IMR-90 (cell line): Measurements from ENCODE around the gene ACSL6. TPM values are rescaled to one million over a fixed set of nuclear protein-coding genes. Genes with fewer than 3 reads are reported as not detected.

Experiments
- ATAC-seq: fragments of 200-7000 bp; cut with Tn5 transposase; 2 replicates; pipeline ENCODE4 v1.9.1; 2020; ENCODE audit warnings: low read depth, mild to moderate bottlenecking, moderate library complexity
- BruUV-seq: library from RNA; stranded (reverse); fragments of 400-500 nt; replicated peaks from 2 replicates; lab custom pipeline; 2021; lab: Mats Ljungman, UMichigan
- CTCF ChIA-PET: fragments of 300-600 bp; formaldehyde crosslinking; extraction: SDS; loops from one replicate; lab custom pipeline; 2021; ENCODE audit warnings: antibody characterized with exemption; lab: Yijun Ruan, JAX
- POLR2A ChIA-PET: fragments of 300-600 bp; sonication (Branson Sonifier 250); formaldehyde crosslinking; loops from one replicate; lab custom pipeline; 2022; ENCODE audit warnings: antibody characterized with exemption; ENCODE audit not compliant: unreplicated experiment; lab: Charles Lee
- DNase-seq: peaks from one replicate; pipeline ENCODE4 v3.0.0; 2013
- H2AFZ ChIP-seq: replicated peaks from 2 replicates; pipeline ENCODE3; 2013; ENCODE audit warnings: low read length, mild to moderate bottlenecking; ENCODE audit not compliant: poor library complexity
- H2AK5ac ChIP-seq: 2 replicates; pipeline ENCODE4 v1.6.1; 2013; ENCODE audit warnings: low read depth, low read length, inconsistent platforms
- H2AK9ac ChIP-seq: replicated peaks from 2 replicates; pipeline ENCODE3; 2013; ENCODE audit warnings: mild to moderate bottlenecking, low read depth, low read length, moderate library complexity; ENCODE audit not compliant: poor library complexity
- H2BK120ac ChIP-seq: 2 replicates; pipeline ENCODE4 v1.6.1; 2013; ENCODE audit warnings: low read depth, low read length, inconsistent platforms
- H2BK15ac ChIP-seq: 3 replicates; pipeline ENCODE4 v1.6.1; 2013; ENCODE audit warnings: low read depth, low read length, inconsistent platforms
- H2BK20ac ChIP-seq: 2 replicates; pipeline ENCODE4 v1.6.1; 2013; ENCODE audit warnings: low read depth, mild to moderate bottlenecking, inconsistent platforms, low read length, moderate library complexity
- H2BK5ac ChIP-seq: 2 replicates; pipeline ENCODE4 v1.6.1; 2013; ENCODE audit warnings: mild to moderate bottlenecking, low read depth, low read length, inconsistent platforms; ENCODE audit not compliant: poor library complexity, severe bottlenecking
- H3K14ac ChIP-seq: replicated peaks from 2 replicates; pipeline ENCODE4 v1.6.1; 2013; ENCODE audit warnings: low read depth, low read length, inconsistent platforms
- H3K18ac ChIP-seq: 2 replicates; pipeline ENCODE4 v1.6.1; 2013; ENCODE audit warnings: low read depth, low read length, control low read depth
- H3K23ac ChIP-seq: 2 replicates; pipeline ENCODE4 v1.6.1; 2013; ENCODE audit warnings: low read depth, low read length, inconsistent platforms
- H3K27ac ChIP-seq: 2 replicates; pipeline ENCODE4 v1.5.1; 2013; ENCODE audit warnings: mild to moderate bottlenecking, control low read depth, low read length; ENCODE audit not compliant: insufficient read depth
- H3K27me3 ChIP-seq: 2 replicates; pipeline ENCODE4 v1.6.1; 2013; ENCODE audit warnings: low read length; ENCODE audit not compliant: control insufficient read depth, insufficient read depth
- H3K36me3 ChIP-seq: 2 replicates; pipeline ENCODE4 v1.6.1; 2013; ENCODE audit warnings: low read length, mixed read lengths; ENCODE audit not compliant: control insufficient read depth, insufficient read depth
- H3K4ac ChIP-seq: 2 replicates; pipeline ENCODE4 v1.6.1; 2013; ENCODE audit warnings: low read depth, low read length, inconsistent platforms
- H3K4me1 ChIP-seq: 2 replicates; pipeline ENCODE4 v1.6.1; 2013; ENCODE audit warnings: low read length, mixed read lengths; ENCODE audit not compliant: control insufficient read depth, insufficient read depth
- H3K4me2 ChIP-seq: 2 replicates; pipeline ENCODE4 v1.6.1; 2013; ENCODE audit warnings: low read depth, mild to moderate bottlenecking, control low read depth, low read length, moderate library complexity
- H3K4me3 ChIP-seq: 2 replicates; pipeline ENCODE4 v1.5.1; 2013; ENCODE audit warnings: low read depth, mild to moderate bottlenecking, control low read depth, low read length, moderate library complexity; ENCODE audit not compliant: insufficient read depth
- H3K56ac ChIP-seq: 2 replicates; pipeline ENCODE4 v1.6.1; 2013; ENCODE audit warnings: low read length, inconsistent platforms; ENCODE audit not compliant: insufficient read depth; ENCODE audit errors: extremely low read depth
- H3K79me1 ChIP-seq, 2 experiments: 2 replicates each; pipeline ENCODE4 v1.6.1; 2013; ENCODE audit warnings: low read length in 2 of 2, inconsistent platforms in 1 of 2, low read depth in 1 of 2
- H3K9ac ChIP-seq: 2 replicates; pipeline ENCODE4 v1.6.1; 2013; ENCODE audit warnings: low read depth, low read length, control low read depth
- H3K9me1 ChIP-seq: 2 replicates; pipeline ENCODE4 v1.6.1; 2013; ENCODE audit warnings: low read length, inconsistent platforms; ENCODE audit not compliant: insufficient read depth
- H3K9me3 ChIP-seq: 2 replicates; pipeline ENCODE4 v1.6.1; 2013; ENCODE audit warnings: low read length; ENCODE audit not compliant: control insufficient read depth, insufficient read depth
- H4K20me1 ChIP-seq: 2 replicates; pipeline ENCODE4 v1.6.1; 2013; ENCODE audit warnings: low read length, inconsistent platforms; ENCODE audit not compliant: insufficient read depth
- H4K5ac ChIP-seq: 2 replicates; pipeline ENCODE4 v1.6.1; 2013; ENCODE audit warnings: mild to moderate bottlenecking, low read depth, low read length, control low read depth
- H4K8ac ChIP-seq, 2 experiments: 2 replicates each; pipeline ENCODE4 v1.6.1; 2013; ENCODE audit warnings: low read depth in 2 of 2, low read length in 2 of 2, control low read depth in 1 of 2, inconsistent platforms in 1 of 2
- H4K91ac ChIP-seq: 2 replicates; pipeline ENCODE4 v1.6.1; 2013; ENCODE audit warnings: low read depth, low read length, inconsistent platforms; ENCODE audit not compliant: insufficient read depth
- CEBPB ChIP-seq: IDR thresholded peaks from 2 replicates; pipeline ENCODE4 v1.6.1; 2012; ENCODE audit warnings: low read depth, low read length, improper control_type of control experiment
- CHD1 ChIP-seq: IDR thresholded peaks from 2 replicates; pipeline ENCODE4 v1.6.1; 2012; ENCODE audit warnings: low read depth, low read length, improper control_type of control experiment
- FOS ChIP-seq: fragments of 150-350 bp; IDR thresholded peaks from 2 replicates; pipeline ENCODE4 v1.6.1; 2016; ENCODE audit warnings: low read depth, low read length
- MAZ ChIP-seq: IDR thresholded peaks from 2 replicates; pipeline ENCODE4 v1.6.1; 2012; ENCODE audit warnings: low read depth, mild to moderate bottlenecking, low read length, improper control_type of control experiment, moderate library complexity, borderline replicate concordance
- MXI1 ChIP-seq: IDR thresholded peaks from 2 replicates; pipeline ENCODE4 v1.6.1; 2012; ENCODE audit warnings: low read depth, mild to moderate bottlenecking, low read length, moderate library complexity, borderline replicate concordance
- NFE2L2 ChIP-seq: fragments of 150-350 bp; IDR thresholded peaks from 2 replicates; pipeline ENCODE4 v1.6.1; 2016; ENCODE audit warnings: low read depth, mild to moderate bottlenecking, low read length
- POLR2A ChIP-seq: IDR thresholded peaks from 2 replicates; pipeline ENCODE4 v1.6.1; 2012; ENCODE audit warnings: mild to moderate bottlenecking, low read depth, low read length
- RAD21 ChIP-seq: IDR thresholded peaks from 2 replicates; pipeline ENCODE4 v1.6.1; 2012; ENCODE audit warnings: low read length, improper control_type of control experiment
- RCOR1 ChIP-seq: IDR thresholded peaks from 2 replicates; pipeline ENCODE4 v1.6.1; 2012; ENCODE audit warnings: mild to moderate bottlenecking, low read length, improper control_type of control experiment; ENCODE audit not compliant: insufficient replicate concordance
- SMC3 ChIP-seq: fragments of 150-350 bp; IDR thresholded peaks from 2 replicates; pipeline ENCODE4 v1.6.1; 2016; ENCODE audit warnings: low read depth, mild to moderate bottlenecking, antibody characterized with exemption, low read length, moderate library complexity
- USF2 ChIP-seq: fragments of 150-350 bp; IDR thresholded peaks from 2 replicates; pipeline ENCODE4 v1.6.1; 2017; ENCODE audit warnings: mild to moderate bottlenecking, antibody characterized with exemption, low read length, low read depth
- WGBS, 2 experiments: methylation state at CpG; one replicate each; pipeline versions ENCODE4 v1.1.5 to v1.1.7; 2013; ENCODE audit warnings: missing lambda C conversion rate in 2 of 2; ENCODE audit not compliant: insufficient read length in 1 of 2; ENCODE audit errors: extremely low coverage in 2 of 2; 5-methylcytosine and 5-hydroxymethylcytosine counted together
- dilution Hi-C: fragments of 300-500 bp; cut with HindIII; formaldehyde crosslinking; loops from one replicate; pipeline ENCODE4 v1.14.3; 2018; ENCODE audit warnings: low sequenced_read_pairs; ENCODE audit not compliant: unreplicated experiment
- in situ Hi-C: fragments of 300-500 bp; cut with MboI; formaldehyde crosslinking; loops from 3 replicates; pipeline ENCODE4 v1.14.3; 2019; ENCODE audit warnings: low sequenced_read_pairs, inconsistent platforms, mixed read lengths
- intact Hi-C: fragments of 100-400 bp; cut with micrococcal nuclease; formaldehyde crosslinking; loops from 2 replicates; pipeline ENCODE4 v1.10.0; 2022
- polyA plus RNA-seq, 3 experiments: library from polyadenylated mRNA; depleted of rRNA; stranded (reverse); fragments of >200 nt; gene quantifications; 2 replicates each; pipeline ENCODE4 v1.2.3, GENCODE V29; 2012; ENCODE audit warnings: low replicate concordance in 1 of 3
- total RNA-seq: library from RNA; depleted of rRNA; stranded (reverse); fragments of >200 nt; gene quantifications from 2 replicates; pipeline ENCODE4 v1.2.3, GENCODE V29; 2012
- TF ChIP-seq, protein P1 (sequence below): conservative IDR thresholded peaks from 2 replicates; pipeline ENCODE4 v1.5.1; 2012; ENCODE audit warnings: mild to moderate bottlenecking, low read depth, low read length, improper control_type of control experiment

ACSL6 gene
- total and polyA plus RNA-seq, 2 of the 4 experiments (the other 2 are of a cell fraction) = not detected

DNA sequence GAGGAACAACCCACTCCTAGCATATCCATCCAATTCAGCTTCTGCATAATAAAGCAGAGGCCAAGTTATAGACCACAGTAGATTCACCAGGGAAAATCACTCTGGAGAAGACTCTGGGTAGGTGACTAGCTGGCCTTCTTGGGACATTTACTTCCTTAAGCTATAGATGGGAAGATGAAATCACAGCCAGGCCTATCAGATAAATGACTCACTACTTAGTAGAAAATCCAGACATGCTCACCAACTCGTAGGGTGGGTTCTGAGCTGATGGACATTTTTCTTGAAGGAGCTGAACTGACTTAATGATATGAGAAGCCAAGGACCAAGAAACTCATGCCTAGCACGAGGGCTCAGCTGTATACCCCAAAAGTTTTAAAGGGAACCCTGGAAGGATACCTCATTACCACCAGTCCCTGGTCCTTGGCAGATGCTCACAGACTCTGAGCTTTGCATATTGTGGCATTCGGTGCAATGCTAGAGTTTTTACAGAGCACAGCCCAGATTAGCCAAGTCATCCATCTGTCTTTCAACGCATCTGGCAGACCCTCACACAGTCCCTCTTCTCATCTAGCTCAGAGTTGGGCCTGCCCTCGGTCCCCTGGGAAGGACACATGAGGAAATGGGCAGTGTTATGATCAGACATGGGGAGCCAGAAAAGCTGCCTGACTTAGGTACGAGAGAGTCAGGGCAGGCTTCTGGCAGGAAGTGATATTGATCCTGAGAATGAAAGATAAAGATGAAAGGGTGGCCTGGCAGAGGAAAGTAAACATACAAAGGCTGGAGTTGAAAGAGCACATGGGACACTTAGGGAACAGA, 15.0 kb downstream of the ACSL6 start (continued):
- no peak for TF ChIP-seq RCOR1

DNA sequence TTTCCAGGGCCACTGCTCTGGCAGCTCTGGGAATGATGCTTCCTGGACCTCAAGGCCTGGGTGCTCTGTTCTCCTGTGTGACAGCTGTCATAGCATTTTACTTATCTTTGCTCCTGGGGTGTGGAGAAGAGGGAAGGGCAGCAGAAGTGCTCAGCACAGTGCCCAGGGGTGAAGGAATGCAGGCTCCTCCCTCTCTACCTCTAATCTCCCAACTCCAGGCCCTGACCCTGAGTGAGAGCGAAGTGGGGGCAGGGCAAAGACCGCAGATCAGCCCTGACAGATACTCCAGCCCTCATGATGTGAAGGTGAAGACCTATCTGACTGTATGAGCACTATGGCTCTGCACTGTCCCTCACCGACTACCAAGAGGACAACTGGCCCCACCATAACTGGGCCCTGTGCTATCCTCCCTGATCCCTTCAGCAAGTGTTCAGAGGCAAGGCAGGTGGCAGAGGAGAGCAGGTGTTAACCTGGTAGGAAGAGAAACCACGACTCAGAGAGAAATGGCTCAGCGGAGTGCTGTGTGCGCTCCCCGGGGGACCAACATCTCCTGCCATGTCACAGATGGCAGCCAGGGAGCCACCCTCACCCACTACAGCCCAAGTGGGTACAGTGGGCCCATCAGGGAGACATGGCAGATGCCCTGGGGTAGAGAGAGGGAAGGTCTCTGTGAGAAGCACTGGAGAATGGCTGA, 16.8 kb downstream of the ACSL6 start:
- Histone ChIP-seq H3K4ac (no peak overlapping the region), H4K20me1 (no peaks in the 10 kb centered on the region), H3K23ac (no peak overlapping the region), H2AK9ac (no peak overlapping the region), H3K4me2 (no peak overlapping the region), H3K9me1 (no peaks in the 10 kb centered on the region), H3K27me3 (peaks cover 30% of the 10 kb centered on the region), H2AK5ac (no peak overlapping the region), H3K36me3 (no peaks in the 10 kb centered on the region), H2BK120ac (no peak overlapping the region), H4K8ac (no peak overlapping the region), H2BK20ac (no peak overlapping the region), H3K9ac (no peak overlapping the region), H3K79me1 (no peaks in the 10 kb centered on the region), H3K56ac (no peak overlapping the region), H2BK15ac (no peak overlapping the region), H4K91ac (no peak overlapping the region), H2AFZ (no peak overlapping the region), H3K14ac (no peak overlapping the region), H3K4me3 (no peak overlapping the region), H4K5ac (no peak overlapping the region), H3K9me3 (no peaks in the 10 kb centered on the region), H2BK5ac (no peak overlapping the region), H3K27ac (no peak overlapping the region), H3K18ac (no peak overlapping the region), H3K4me1 (no peaks in the 10 kb centered on the region)
- dilution Hi-C loops (no loop called here), intact Hi-C loops (no loop called here), in situ Hi-C loops (no loop called here)
- no peak for ATAC-seq
- DNase-seq = no peak
- POLR2A ChIA-PET = no interaction called here
- no CpG with 5 or more reads among the region's 7 CpGs for WGBS, 2 experiments
- no TSS peak for BruUV-seq
- CTCF ChIA-PET = no interaction called here
- TF ChIP-seq RCOR1 (no peak), NFE2L2 (no peak), MXI1 (no peak), RAD21 (no peak), CEBPB (no peak), POLR2A (no peak), MAZ (no peak), FOS (no peak), CHD1 (no peak), USF2 (no peak), SMC3 (no peak)
- TF ChIP-seq, protein P1, sequence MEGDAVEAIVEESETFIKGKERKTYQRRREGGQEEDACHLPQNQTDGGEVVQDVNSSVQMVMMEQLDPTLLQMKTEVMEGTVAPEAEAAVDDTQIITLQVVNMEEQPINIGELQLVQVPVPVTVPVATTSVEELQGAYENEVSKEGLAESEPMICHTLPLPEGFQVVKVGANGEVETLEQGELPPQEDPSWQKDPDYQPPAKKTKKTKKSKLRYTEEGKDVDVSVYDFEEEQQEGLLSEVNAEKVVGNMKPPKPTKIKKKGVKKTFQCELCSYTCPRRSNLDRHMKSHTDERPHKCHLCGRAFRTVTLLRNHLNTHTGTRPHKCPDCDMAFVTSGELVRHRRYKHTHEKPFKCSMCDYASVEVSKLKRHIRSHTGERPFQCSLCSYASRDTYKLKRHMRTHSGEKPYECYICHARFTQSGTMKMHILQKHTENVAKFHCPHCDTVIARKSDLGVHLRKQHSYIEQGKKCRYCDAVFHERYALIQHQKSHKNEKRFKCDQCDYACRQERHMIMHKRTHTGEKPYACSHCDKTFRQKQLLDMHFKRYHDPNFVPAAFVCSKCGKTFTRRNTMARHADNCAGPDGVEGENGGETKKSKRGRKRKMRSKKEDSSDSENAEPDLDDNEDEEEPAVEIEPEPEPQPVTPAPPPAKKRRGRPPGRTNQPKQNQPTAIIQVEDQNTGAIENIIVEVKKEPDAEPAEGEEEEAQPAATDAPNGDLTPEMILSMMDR = no peak
